ENCODE measurements around the gene CCL5.

CCL5 gene

DNA sequence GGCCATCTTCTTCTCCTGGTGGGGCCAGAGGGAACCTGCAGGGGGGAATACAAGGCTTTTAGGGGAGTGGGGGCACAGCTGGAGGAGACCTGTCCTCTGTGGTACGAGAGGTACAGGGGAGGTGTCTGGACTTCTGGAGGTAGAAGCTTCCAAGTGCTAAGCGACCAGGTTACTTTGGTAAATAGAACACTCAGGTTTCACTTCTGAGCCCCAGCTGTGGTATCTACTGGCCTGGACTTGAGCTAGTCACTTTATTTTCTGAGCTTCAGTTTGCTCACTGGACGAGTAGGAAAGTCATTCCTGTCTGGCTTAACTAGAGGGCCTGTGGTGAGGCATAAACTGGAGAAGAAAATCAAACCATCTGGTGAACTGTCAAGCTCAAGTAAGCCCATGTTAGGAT is 11.4 kb downstream of the CCL5 start, which contains the start of gene HEATR9:
Gene HEATR9, minus strand, starts transcription at position 155 of the 400 bp plus-strand sequence. Its CDS starts 149 bp downstream, at position 6.
- no peak for DNase-seq (ENCODE audit: low read depth in 2 of 2, low spot score in 1 of 2)

DNA sequence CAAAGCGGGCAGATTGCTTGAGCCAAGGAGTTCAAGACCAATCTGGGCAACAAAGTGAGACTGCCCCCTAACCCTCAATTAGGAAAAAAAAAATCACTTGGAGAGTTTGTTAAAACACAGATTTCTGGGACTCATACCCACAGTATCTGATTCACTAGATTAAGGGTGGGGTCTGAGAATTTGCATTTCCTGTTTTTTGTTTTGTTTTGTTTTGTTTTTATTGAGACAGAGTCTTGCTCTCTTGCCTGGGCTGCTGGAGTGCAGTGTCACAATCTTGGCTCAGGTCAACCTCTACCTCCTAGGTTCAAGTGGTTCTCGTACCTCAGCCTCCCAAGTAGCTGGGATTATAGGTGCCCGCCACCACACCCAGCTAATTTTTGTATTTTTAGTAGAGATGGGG is 12.6 kb downstream of the CCL5 start:
- DNase-seq (ENCODE audit: low read depth in 2 of 2, low spot score in 1 of 2) = no peak

DNA sequence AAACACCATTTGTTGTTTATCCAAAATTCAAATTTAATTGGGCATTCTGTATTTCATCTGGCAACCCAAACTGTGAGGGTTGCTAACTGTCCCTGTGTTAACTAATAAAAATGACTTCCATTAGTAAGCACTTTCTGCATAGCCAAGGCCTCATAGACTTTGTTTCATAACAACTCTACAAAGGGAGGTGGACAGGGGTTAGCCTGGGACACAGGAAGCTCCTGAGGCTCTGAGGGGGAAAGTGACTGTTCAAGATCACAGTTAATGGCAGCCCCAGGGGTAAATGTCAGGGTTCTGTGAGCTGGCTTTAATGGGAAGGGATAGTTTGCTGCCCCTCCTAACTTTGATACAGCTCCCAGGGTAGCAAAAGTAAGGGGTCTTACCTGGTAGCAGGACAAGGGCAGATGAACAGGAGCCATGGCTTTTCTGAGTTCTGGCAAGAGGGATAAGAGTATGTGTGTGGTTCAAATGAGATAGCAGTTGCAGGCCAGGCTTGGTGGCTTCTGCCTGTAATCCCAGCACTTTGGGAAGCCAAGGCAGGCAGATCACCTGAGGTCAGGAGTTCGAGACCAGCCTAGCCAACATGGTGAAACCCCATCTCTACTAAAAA is 13.7 kb downstream of the CCL5 start:
- DNase-seq (ENCODE audit: low read depth in 2 of 2, low spot score in 1 of 2) = no peak

DNA sequence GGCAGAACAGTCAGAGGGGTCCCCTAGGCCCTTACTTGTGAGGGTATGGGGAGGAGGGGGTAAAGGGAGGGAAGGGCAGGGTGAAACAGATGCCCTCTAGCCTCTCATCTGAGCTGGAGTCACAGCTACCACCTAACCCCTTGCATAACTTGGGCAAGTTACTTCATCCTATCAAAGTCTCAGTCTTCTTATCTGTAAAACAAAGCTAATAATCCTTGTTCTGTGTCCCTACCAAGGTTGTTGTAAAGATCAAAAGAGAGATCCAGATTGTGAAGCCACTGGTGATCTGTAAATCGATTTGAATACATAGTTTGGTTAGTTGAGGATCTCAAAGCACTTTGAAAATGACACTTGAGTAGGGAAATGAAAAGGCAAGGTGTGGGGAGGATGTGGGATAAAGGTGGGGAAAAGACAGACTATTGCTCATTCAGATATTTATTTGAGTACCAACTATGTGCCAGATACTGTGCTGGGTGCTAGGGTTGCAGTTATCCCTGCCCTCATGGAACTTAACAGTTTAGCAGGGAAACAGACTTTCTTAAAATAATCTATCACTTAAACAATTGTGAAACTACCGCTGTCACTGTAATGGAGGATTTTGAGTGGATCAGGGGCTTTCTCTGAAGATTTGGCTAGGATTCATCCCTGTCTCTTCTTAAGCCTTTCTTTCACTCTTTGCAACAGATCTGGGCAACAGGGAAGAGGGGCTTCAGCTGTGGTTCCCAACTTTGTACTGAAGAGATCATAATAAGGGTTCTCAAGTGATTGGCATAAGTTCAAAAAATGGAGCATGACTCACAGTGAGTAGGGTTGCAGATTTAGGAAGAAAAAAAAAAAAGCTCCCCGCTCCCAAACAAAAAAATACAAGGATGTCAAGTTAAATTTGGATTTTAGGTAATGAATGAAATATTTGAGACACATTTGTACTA is 14.5 kb downstream of the CCL5 start:
- no peak for DNase-seq (ENCODE audit: low read depth in 2 of 2, low spot score in 1 of 2)

DNA sequence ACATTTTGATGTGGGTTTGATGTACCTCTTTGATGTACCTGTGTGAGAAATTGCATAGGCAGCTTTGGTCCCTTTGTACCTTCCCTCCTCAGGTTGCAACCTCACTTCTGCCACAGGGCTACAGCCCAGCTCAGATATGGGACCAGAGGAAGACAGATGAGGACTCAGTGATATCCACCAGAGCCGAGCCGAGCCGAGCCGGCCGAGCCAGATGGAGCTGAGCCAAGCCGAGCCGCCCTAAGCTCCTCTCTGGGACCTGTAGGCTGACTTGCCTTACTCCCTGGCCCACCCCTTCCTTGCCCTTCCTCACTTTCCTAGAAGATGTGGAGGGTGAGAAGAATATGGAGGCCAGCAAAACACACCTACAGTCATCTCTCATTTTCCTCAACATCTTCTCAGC is 15.3 kb downstream of the CCL5 start:
- no peak for DNase-seq (ENCODE audit: low read depth in 2 of 2, low spot score in 1 of 2)

DNA sequence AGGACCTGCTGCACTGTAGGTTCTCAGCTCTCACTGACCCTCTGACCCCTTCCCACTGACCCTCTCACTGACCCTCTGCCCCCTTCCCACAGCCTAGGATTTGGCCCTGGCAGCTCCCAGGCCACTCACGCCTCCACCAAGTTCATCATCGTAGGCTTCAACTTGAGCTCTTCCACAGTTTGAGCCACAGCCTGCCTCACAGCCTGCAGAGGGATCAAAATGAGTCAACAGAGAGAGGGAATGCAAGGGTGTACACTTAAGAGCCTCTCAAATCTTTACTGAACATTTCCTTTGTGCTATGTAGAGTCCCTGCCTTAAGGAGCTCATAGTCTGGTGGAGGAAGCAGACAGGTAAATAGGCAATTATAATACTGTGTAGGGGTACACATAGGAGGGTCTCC is 23.6 kb downstream of the CCL5 start:
- DNase-seq (ENCODE audit: low read depth in 2 of 2, low spot score in 1 of 2) = no peak

DNA sequence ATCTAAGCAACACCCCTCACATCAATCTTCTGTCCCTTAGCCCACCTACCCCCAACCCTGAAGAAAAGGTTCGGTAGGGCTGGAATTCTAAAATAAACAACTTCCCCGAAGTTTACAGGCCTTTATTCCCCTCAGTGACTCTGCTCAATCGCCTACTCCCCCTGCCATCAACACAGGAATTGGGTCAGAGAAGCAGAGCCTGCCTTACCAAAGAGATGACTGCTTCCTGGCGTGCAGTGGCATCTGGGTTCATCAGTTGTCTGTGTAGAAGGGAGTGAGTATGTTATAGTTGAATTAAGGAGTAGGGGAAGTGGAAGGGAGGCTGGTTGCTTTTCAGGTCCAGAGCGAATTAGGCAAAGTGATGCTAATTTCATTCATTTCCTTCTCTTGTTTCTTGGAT is 24.2 kb downstream of the CCL5 start:
- no peak for DNase-seq (ENCODE audit: low read depth in 2 of 2, low spot score in 1 of 2)

DNA sequence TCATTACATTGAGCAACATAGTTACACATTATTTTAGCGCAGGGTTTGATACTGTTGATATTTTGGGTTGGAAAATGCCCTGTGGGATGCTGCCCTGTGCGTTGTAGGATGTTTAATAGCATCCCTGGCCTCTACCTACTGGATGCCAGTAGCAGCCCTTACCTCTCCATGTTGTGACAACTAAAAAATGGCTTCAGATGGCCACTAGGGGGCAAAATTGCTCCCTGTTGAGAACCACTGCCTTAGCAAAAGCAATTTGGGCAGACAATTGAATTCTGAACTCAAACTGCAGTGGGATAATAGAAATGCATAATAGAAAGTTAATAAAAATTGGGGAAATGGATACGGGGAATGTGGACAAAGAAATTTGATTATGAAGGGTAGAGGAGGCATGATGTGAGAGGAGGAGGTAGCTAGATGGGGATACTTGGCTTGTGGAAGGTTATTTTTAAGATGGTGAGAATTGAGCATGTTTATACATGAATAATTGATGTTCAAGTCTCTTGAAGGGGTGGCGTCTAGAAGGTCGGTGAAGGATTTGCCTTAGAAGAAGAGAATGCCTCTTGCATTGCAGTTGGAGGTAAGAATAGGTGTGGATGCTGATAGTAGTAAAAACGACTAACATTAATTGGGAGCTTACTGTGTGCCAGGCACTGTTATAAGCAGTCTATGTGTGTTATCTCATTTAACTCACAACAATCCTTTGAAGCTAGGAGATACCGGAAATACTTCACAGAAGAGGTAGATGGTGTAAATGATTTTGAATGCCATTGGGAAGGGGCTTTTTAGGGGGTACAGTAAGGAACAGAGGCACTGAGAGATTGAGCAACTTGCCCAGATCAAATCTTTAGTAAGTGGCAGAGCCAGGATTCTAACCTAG is 30.5 kb downstream of the CCL5 start:
- peak in 1 of 2 donors; percentile 27 for DNase-seq (ENCODE audit: low read depth in 2 of 2, low spot score in 1 of 2)

DNA sequence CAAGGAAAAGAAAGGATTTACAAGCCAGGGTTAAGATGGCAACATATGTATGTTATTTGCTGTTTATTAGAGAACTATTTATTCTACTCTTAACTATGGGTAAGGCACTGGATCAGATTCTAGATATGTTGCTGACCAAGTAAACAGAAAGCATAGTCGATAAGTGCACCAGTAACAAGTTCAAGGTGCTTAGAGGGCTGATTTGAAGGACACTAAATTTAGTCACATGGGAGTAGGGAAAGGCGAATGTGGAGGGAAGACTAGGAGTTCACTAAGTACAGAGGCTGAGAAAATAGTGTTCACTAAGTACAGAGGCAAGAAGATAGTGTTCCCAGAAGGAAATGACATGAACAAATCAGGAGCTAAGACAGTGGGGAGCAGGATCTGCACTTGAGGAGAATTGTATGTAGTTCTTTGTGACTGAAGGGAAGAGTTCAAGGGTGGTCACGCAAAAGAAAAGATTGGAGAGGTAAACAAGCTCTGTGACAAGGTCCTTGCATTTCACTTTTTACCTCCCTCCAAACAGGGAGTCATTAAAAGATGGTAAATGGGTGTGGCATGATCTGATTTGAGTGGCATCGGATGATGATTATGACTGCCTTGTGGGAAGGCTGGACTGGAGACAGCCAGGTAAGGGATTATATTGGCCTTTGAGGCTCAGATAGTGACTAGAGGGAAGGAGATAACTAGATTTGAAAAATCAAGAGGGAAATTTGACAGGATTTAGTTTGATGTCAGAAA is 32.4 kb downstream of the CCL5 start:
- DNase-seq (ENCODE audit: low read depth in 2 of 2, low spot score in 1 of 2) = no peak

DNA sequence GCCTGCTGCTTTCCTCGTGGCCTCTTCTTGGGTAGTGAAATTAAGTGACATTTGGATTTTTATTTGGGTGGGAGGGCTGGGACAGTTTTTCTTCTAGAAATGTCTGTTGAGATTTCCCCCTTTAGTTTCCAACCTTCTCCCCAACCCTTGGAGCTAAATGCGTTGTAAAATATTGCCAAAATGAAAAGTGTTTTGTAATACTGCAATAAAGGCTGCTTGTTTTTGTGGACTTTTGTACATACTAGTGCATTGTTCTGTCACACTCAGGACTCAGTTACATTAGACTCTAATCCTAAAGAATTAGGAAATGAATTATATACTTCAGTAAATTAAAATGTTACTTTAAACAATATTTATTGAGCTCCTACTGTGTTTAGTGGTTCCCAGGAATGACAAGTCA is 33.2 kb downstream of the CCL5 start:
- no peak for DNase-seq (ENCODE audit: low read depth in 2 of 2, low spot score in 1 of 2)

DNA sequence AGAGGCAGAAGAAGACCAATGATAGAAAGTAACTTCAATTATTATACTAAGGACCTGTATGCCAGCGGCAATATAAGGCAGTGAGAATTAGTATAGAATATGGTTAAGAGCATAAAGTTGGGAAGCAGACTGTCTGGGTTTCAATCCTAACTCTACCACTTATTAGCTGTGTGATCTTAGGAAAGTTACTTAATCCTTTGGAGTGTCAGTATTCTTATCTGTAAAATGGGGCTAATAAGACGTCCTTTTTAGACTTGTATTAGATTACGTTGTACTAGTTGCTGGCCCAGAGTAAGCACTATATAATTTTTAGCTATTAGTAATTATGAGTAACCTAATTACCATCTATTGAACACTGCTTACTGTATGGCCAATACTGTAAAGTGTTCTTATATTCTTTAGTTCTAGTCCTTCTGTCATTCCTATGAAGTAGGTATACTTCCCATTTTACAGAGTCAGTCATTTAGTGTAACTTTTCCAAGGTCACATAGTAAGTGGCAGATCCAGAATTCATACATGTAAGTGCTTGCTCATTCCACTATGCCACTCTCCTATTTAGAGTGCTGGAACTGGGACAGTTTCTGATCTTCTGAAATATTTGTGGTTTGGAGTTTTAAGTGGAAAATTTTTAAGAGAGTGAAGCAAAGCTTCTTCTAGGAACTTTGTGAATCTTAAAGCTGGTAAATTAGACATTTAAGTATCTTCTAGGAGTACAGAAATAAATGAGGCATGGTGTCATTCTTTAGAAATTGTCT is 33.9 kb downstream of the CCL5 start:
- no peak for DNase-seq (ENCODE audit: low read depth in 2 of 2, low spot score in 1 of 2)

DNA sequence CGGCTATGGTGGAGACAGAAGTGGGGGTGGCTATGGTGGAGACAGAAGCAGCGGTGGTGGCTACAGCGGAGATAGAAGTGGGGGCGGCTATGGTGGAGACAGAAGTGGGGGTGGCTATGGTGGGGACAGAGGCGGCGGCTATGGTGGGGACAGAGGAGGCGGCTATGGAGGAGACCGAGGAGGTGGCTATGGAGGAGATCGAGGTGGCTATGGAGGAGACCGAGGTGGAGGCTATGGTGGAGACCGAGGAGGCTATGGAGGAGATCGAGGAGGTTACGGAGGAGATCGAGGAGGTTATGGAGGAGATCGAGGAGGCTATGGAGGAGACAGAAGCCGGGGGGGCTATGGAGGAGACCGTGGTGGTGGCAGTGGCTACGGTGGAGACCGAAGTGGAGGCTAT is 35.6 kb downstream of the CCL5 start:
- no peak for DNase-seq (ENCODE audit: low read depth in 2 of 2, low spot score in 1 of 2)

DNA sequence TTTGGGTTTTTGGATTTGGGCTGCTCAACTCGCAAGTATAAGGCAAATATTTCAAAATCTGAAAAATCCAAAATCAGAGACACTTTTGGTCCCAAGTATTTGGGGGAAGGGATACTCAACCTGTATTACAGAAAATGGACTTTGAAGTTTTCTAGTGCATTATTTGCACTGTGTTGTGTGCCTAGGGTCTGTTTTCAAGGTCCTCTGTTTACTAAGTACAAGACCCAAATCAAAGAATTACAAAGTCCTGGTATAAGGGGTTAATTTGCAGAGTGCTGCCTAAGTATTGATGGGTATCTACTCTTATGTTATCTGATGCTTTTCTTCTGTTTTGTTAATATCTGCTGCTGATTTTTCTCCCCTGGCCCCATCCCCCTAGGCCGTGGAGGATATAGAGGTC is 36.5 kb downstream of the CCL5 start:
- DNase-seq (ENCODE audit: low read depth in 2 of 2, low spot score in 1 of 2) = no peak

DNA sequence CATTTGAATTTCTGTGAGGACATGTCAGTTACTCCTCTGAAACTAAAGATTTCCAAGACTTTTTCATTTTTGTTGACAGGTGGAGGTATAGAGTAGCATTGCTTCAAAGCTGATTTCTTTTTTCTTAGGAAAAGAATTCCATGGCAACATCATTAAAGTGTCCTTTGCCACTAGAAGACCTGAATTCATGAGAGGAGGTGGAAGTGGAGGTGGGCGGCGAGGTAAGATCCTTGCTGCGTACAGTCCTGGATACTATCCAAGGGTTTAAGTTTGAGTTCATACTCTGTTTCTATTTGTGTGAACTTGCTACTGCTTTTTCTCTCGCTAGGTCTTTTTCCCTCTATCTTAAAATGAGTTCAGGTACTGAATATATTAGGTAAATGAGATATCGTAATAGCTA is 37.9 kb downstream of the CCL5 start:
- DNase-seq (ENCODE audit: low read depth in 2 of 2, low spot score in 1 of 2) = no peak

DNA sequence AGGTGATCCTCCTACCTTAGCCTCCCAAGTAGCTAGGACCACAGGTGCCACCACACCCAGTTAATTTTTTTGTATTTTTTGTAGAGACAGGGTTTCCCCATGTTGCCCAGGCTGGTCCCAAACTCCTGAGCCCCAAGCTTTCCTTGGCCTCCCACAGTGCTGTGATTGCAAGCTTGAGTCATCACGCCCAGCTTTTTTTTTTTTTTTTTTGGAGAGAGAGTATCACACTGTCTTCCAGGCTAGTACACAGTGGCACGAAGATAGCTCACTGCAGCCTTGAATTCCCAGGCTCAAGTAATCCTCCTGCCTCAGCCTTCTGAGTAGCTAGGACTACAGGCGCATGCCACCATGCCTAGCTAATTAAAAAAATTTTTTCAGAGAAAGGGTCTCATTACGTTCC is 38.7 kb downstream of the CCL5 start:
- no peak for DNase-seq (ENCODE audit: low read depth in 2 of 2, low spot score in 1 of 2)

DNA sequence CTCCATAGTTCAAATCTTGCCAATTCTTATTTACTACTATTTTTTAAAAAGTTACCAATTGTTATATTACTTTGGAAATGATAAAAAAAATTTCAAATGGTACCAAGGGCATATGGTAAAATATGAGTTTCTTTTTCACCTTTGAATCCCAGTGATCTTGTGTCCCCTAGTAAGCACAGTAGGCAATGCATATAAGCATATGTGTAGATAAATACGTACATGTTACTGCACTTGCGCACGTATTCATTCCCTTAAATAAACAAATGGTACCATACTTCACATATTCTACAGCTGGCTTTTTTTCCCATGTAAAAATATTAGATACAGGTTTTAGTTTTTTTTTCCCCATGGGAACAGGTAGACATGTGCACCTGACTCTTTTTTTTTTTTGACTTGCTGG is 39.1 kb downstream of the CCL5 start:
- no peak for DNase-seq (ENCODE audit: low read depth in 2 of 2, low spot score in 1 of 2)

DNA sequence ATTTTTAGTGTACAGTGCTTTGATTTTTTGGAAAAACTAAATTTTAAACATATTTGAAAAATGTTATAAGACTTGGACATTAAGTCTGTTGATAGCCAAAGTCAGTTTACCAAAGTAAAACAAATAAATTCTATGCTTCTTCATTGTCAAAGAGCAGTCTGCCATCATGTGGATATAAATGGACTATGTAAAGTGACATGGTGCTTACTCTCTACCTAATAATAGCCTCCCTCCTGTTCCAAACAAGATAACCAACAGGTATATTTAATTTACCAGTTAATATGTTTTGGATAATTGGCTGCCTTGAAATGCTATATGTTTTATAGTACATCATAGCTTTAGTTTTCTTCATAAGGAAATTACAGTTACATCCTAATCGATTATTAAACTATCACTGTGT is 55.0 kb downstream of the CCL5 start:
- no peak for DNase-seq (ENCODE audit: low read depth in 2 of 2, low spot score in 1 of 2)
